GM23248 (cell line): ENCODE data around the gene SDHB.

Source experiments
- EZH2 ChIP-seq: fragments of 200-600 bp; sonication (generic); IDR thresholded peaks from 2 replicates; pipeline ENCODE4 v1.6.1; 2018; ENCODE audit warnings: antibody characterized with exemption, mild to moderate bottlenecking; ENCODE audit not compliant: insufficient read depth, poor library complexity, severe bottlenecking
- EZH2phosphoT487 ChIP-seq: fragments of 200-600 bp; sonication (generic); IDR thresholded peaks from 2 replicates; pipeline ENCODE4 v1.6.1; 2018; ENCODE audit warnings: antibody characterized with exemption, moderate library complexity, mild to moderate bottlenecking, low read depth; ENCODE audit not compliant: insufficient read depth

- TF ChIP-seq EZH2: no peak
- TF ChIP-seq EZH2phosphoT487: no peak
Measured at GRCh38 chr1:17027403-17027802, 26.4 kb downstream of the SDHB start.
